ENCODE measurements around the gene FXN. TPM values are rescaled to one million over a fixed set of nuclear protein-coding genes. Genes with fewer than 3 reads are reported as not detected.
A peak's percentile ranks its signal among the peaks of the same experiment; 100 is the strongest.

The FXN gene
- total RNA-seq, 2 donors from 2014 or later, result 10.5 to 24.6 TPM

- no peak for DNase-seq (ENCODE audit: low spot score)
- no peaks in the 10 kb centered on the region for H3K9me3 ChIP-seq
- H3K27ac ChIP-seq, result no peak overlapping the region
- no peaks in the 10 kb centered on the region for H3K36me3 ChIP-seq
- no peak for TF ChIP-seq CTCF (IDR thresholded peaks at IDR 0.05)
- no peak overlapping the region for H3K4me3 ChIP-seq
- H3K27me3 ChIP-seq, result no peaks in the 10 kb centered on the region
- peaks cover 0 to 25% of the 10 kb centered on the region in 2 donors for H3K4me1 ChIP-seq
These were observed 5.1 kb downstream of the FXN start for GRCh38 chr9:69040646-69041045.

GRCh38 chr9:69044240-69045219, 9.0 kb downstream of the FXN start:
- no peaks in the 10 kb centered on the region for H3K9me3 ChIP-seq
- no peak for TF ChIP-seq CTCF (IDR thresholded peaks at IDR 0.05)
- peaks cover 0 to 31% of the 10 kb centered on the region in 2 donors for H3K4me1 ChIP-seq
- no peak for DNase-seq (ENCODE audit: low spot score)
- no peaks in the 10 kb centered on the region for H3K27me3 ChIP-seq
- H3K36me3 ChIP-seq, result peaks cover 24% of the 10 kb centered on the region
- H3K27ac ChIP-seq, result peak overlapping the region; percentile 25 to 56
- no peak overlapping the region for H3K4me3 ChIP-seq

- H3K27ac ChIP-seq, result no peak overlapping the region
- peaks cover 0 to 31% of the 10 kb centered on the region in 2 donors for H3K4me1 ChIP-seq
- no peak for DNase-seq (ENCODE audit: low spot score)
- no peak for TF ChIP-seq CTCF (IDR thresholded peaks at IDR 0.05)
- no peak overlapping the region for H3K4me3 ChIP-seq
- no peaks in the 10 kb centered on the region for H3K27me3 ChIP-seq
- H3K9me3 ChIP-seq, result no peaks in the 10 kb centered on the region
- peaks cover 24% of the 10 kb centered on the region for H3K36me3 ChIP-seq
These were observed 10.3 kb downstream of the FXN start for GRCh38 chr9:69045821-69046220.

GRCh38 chr9:69046723-69047122, 11.2 kb downstream of the FXN start:
- Histone ChIP-seq H3K27me3 (no peaks in the 10 kb centered on the region), H3K27ac (no peak overlapping the region), H3K9me3 (no peaks in the 10 kb centered on the region), H3K4me3 (no peak overlapping the region), H3K36me3 (peaks cover 24% of the 10 kb centered on the region), H3K4me1 (peaks cover 0 to 31% of the 10 kb centered on the region in 2 donors)
- no peak for DNase-seq (ENCODE audit: low spot score)
- no peak for TF ChIP-seq CTCF (IDR thresholded peaks at IDR 0.05)

- TF ChIP-seq CTCF (IDR thresholded peaks at IDR 0.05), result no peak
- H3K36me3 ChIP-seq, result peaks cover 24% of the 10 kb centered on the region
- H3K4me3 ChIP-seq, result no peak overlapping the region
- H3K9me3 ChIP-seq, result no peaks in the 10 kb centered on the region
- H3K4me1 ChIP-seq, result peaks cover 0 to 31% of the 10 kb centered on the region in 2 donors
- no peak for DNase-seq (ENCODE audit: low spot score)
- H3K27ac ChIP-seq, result no peak overlapping the region
- no peaks in the 10 kb centered on the region for H3K27me3 ChIP-seq
These were observed 11.8 kb downstream of the FXN start for GRCh38 chr9:69047371-69047770.

All from right atrium auricular region (tissue), 2 donors.